OCI-LY1 (cell line): ENCODE measurements around the gene OXCT1.
"Not testable (repeated sequence)": the region's sequence is repeated elsewhere in the genome, so short reads cannot be mapped to it uniquely, and the experiment has no call there.

Experiments
- H2AFZ ChIP-seq: fragments of 200-600 bp; sonication (generic), shearing (Covaris generic); 2 replicates; pipeline ENCODE4 v1.6.0; 2014; ENCODE audit warnings: antibody characterized with exemption, mild to moderate bottlenecking, low read length
- H3F3A ChIP-seq: fragments of 200-600 bp; sonication (generic), shearing (Covaris generic); 2 replicates; pipeline ENCODE4 v1.6.0; 2014; ENCODE audit warnings: mild to moderate bottlenecking, antibody characterized with exemption, low read length, moderate library complexity; ENCODE audit not compliant: insufficient read depth
- H3K27ac ChIP-seq: fragments of 200-600 bp; sonication (generic); 2 replicates; pipeline ENCODE4 v1.5.1; 2014; ENCODE audit warnings: low read length, mixed run types, mild to moderate bottlenecking, low read depth; ENCODE audit not compliant: poor library complexity, severe bottlenecking
- H3K27me3 ChIP-seq: fragments of 200-600 bp; sonication (generic); 2 replicates; pipeline ENCODE4 v1.6.0; 2014; ENCODE audit warnings: antibody characterized with exemption, mild to moderate bottlenecking, low read length, moderate library complexity; ENCODE audit not compliant: insufficient read depth
- H3K36me3 ChIP-seq: fragments of 200-600 bp; sonication (generic); 2 replicates; pipeline ENCODE4 v1.6.1; 2014; ENCODE audit warnings: mild to moderate bottlenecking, antibody characterized with exemption, low read length, moderate library complexity, mixed read lengths; ENCODE audit not compliant: insufficient read depth
- H3K4me1 ChIP-seq: fragments of 200-600 bp; sonication (generic); 2 replicates; pipeline ENCODE4 v1.5.1; 2014; ENCODE audit warnings: mild to moderate bottlenecking, low read length, moderate library complexity; ENCODE audit not compliant: insufficient read depth, severe bottlenecking
- H3K4me2 ChIP-seq: fragments of 200-600 bp; sonication (generic), shearing (Covaris generic); 2 replicates; pipeline ENCODE4 v1.6.1; 2014; ENCODE audit warnings: low read length
- H3K4me3 ChIP-seq: fragments of 200-600 bp; sonication (generic); 2 replicates; pipeline ENCODE4 v1.5.1; 2014; ENCODE audit warnings: low read length, low read depth, mild to moderate bottlenecking, mixed read lengths; ENCODE audit not compliant: poor library complexity, severe bottlenecking
- H3K79me2 ChIP-seq: fragments of 200-600 bp; shearing (Covaris generic); 2 replicates; pipeline ENCODE4 v1.6.1; 2016; ENCODE audit warnings: mixed run types, low read length, mixed read lengths; ENCODE audit not compliant: insufficient read depth
- H3K9ac ChIP-seq: fragments of 200-600 bp; sonication (generic), shearing (Covaris generic); 2 replicates; pipeline ENCODE4 v1.6.1; 2014; ENCODE audit warnings: mild to moderate bottlenecking, low read length, mixed read lengths
- H3K9me2 ChIP-seq: fragments of 200-600 bp; sonication (generic), shearing (Covaris generic); 2 replicates; pipeline ENCODE4 v1.6.1; 2014; ENCODE audit warnings: low read depth, mild to moderate bottlenecking, low read length, mixed read lengths
- H3K9me3 ChIP-seq: fragments of 200-600 bp; shearing (Covaris generic); 2 replicates; pipeline ENCODE4 v1.6.1; 2014; ENCODE audit warnings: low read length, mixed read lengths
- H4K20me1 ChIP-seq: fragments of 200-600 bp; sonication (generic), shearing (Covaris generic); 2 replicates; pipeline ENCODE4 v1.6.0; 2016; ENCODE audit warnings: mild to moderate bottlenecking, low read length; ENCODE audit not compliant: insufficient read depth
- EZH2 ChIP-seq: fragments of 200-600 bp; sonication (generic), shearing (Covaris generic); IDR thresholded peaks from 2 replicates; pipeline ENCODE4 v1.8.0; 2017; ENCODE audit warnings: borderline replicate concordance, mixed run types, mild to moderate bottlenecking, antibody characterized with exemption, low read length, moderate library complexity, mixed read lengths
- TF ChIP-seq, protein P1 (sequence below): fragments of 200-600 bp; sonication (generic), shearing (Covaris generic); IDR thresholded peaks from 2 replicates; pipeline ENCODE4 v1.5.1; 2017; ENCODE audit warnings: mild to moderate bottlenecking, antibody characterized with exemption, low read length, moderate library complexity, mixed read lengths

The OXCT1 gene

DNA sequence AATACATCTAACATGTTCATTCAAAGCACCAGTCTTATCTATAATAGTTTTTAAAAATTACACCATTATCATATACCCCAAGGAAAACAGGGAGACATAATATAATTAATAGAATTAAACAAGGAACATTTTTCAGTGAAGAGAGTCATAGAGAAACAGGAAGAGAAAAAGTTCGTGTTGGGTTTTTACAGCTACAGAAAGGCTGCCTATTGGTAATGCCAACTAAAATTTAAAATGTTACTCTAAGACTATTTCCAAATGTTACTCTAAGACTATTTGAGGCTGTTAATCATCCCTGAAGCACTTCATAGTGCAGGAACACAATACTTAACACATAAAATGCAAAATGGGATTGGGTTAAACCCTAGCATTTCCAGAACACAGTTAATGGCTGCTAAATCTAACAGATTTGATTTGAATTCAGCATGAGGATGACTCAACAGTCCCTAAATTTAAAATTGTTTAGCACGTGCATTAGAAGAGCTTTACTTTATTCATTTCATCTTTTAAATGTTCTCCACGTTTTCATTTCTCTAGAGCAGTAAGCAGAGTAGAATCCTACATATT is 54.5 kb downstream of the OXCT1 start:
- TF ChIP-seq EZH2, result no peak
- H3K27me3 ChIP-seq, result no peaks in the 10 kb centered on the region
- no peak overlapping the region for H3K9ac ChIP-seq
- H3K9me3 ChIP-seq, result no peaks in the 10 kb centered on the region
- H4K20me1 ChIP-seq, result no peaks in the 10 kb centered on the region
- H3F3A ChIP-seq, result no peaks in the 10 kb centered on the region
- no peaks in the 10 kb centered on the region for H3K79me2 ChIP-seq
- no peak overlapping the region for H3K4me2 ChIP-seq
- H2AFZ ChIP-seq, result no peak overlapping the region
- H3K27ac ChIP-seq, result no peak overlapping the region
- no peaks in the 10 kb centered on the region for H3K9me2 ChIP-seq
- no peaks in the 10 kb centered on the region for H3K36me3 ChIP-seq
- no peak overlapping the region for H3K4me3 ChIP-seq
- H3K4me1 ChIP-seq, result no peaks in the 10 kb centered on the region

DNA sequence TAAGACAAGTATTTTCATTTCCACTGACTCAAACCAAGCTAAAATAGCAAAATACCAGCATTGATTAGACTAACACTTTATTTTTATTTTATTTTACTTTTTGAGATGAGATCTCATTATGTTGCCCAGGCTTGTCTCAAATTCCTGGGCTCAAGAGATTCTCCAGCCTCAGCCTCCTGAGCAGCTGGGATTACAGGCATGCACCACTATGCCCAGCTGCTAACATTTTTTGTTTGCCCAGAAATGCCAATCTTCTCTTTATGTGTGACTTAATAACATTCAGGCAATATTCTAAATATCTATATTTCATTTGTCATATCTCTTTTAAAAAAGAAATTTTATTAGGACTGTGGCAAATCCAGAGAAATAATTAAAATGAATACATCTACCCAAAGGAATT is 55.0 kb downstream of the OXCT1 start:
- Histone ChIP-seq H3F3A (no peaks in the 10 kb centered on the region), H3K4me1 (no peaks in the 10 kb centered on the region), H3K4me2 (no peak overlapping the region), H3K79me2 (no peaks in the 10 kb centered on the region), H3K4me3 (no peak overlapping the region), H3K9me2 (no peaks in the 10 kb centered on the region), H3K9ac (no peak overlapping the region), H3K9me3 (no peaks in the 10 kb centered on the region), H3K27ac (no peak overlapping the region), H3K36me3 (no peaks in the 10 kb centered on the region), H2AFZ (no peak overlapping the region), H4K20me1 (no peaks in the 10 kb centered on the region), H3K27me3 (no peaks in the 10 kb centered on the region)
- TF ChIP-seq, protein P1, sequence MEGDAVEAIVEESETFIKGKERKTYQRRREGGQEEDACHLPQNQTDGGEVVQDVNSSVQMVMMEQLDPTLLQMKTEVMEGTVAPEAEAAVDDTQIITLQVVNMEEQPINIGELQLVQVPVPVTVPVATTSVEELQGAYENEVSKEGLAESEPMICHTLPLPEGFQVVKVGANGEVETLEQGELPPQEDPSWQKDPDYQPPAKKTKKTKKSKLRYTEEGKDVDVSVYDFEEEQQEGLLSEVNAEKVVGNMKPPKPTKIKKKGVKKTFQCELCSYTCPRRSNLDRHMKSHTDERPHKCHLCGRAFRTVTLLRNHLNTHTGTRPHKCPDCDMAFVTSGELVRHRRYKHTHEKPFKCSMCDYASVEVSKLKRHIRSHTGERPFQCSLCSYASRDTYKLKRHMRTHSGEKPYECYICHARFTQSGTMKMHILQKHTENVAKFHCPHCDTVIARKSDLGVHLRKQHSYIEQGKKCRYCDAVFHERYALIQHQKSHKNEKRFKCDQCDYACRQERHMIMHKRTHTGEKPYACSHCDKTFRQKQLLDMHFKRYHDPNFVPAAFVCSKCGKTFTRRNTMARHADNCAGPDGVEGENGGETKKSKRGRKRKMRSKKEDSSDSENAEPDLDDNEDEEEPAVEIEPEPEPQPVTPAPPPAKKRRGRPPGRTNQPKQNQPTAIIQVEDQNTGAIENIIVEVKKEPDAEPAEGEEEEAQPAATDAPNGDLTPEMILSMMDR, result no peak
- TF ChIP-seq EZH2, result no peak

DNA sequence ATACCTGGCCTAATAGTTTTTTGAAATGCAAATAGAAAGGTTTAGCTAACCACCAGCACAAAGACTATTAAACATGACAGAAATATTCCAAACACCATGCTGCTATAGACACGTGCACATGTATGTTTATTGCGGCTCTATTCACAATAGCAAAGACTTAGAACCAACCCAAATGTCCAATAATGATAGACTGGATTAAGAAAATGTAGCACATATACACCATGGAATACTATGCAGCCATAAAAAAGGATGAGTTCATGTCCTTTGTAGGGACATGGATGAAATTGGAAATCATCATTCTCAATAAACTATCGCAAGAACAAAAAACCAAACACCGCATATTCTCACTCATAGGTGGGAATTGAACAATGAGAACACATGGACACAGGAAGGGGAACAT is 55.9 kb downstream of the OXCT1 start:
- H3K27ac ChIP-seq, H3K4me1 ChIP-seq, H3K9ac ChIP-seq, H3K4me3 ChIP-seq, H3K79me2 ChIP-seq, H3K4me2 ChIP-seq, H3K36me3 ChIP-seq, H4K20me1 ChIP-seq, H3K27me3 ChIP-seq, H3F3A ChIP-seq, H3K9me2 ChIP-seq, H2AFZ ChIP-seq, H3K9me3 ChIP-seq: not testable (repeated sequence)

DNA sequence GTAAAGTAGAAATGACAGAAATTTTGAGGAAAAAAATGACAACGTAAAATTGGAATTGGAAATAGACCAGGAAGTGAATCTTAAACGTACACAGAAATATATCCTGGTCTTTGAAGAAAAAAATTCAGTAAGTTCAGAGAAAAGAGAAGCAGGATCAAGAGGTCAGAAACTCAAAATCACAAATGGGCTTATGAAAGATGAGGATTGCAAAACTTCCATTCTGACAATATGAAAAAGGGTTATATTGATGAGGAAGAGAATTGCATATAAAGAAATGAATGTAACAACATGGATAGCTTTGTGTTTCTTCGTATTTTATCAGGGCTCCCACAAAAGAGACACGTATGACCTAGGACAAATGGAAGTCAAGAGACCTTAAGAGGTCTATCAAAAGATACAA is 58.1 kb downstream of the OXCT1 start:
- no peaks in the 10 kb centered on the region for H3K9me3 ChIP-seq
- no peaks in the 10 kb centered on the region for H3K79me2 ChIP-seq
- no peaks in the 10 kb centered on the region for H4K20me1 ChIP-seq
- H3K27me3 ChIP-seq, result no peaks in the 10 kb centered on the region
- no peak overlapping the region for H3K4me2 ChIP-seq
- no peak for TF ChIP-seq EZH2
- no peak overlapping the region for H2AFZ ChIP-seq
- H3K4me1 ChIP-seq, result no peaks in the 10 kb centered on the region
- H3K4me3 ChIP-seq, result no peak overlapping the region
- H3K27ac ChIP-seq, result no peak overlapping the region
- no peaks in the 10 kb centered on the region for H3K9me2 ChIP-seq
- no peaks in the 10 kb centered on the region for H3F3A ChIP-seq
- H3K9ac ChIP-seq, result no peak overlapping the region
- H3K36me3 ChIP-seq, result peaks cover 13% of the 10 kb centered on the region

DNA sequence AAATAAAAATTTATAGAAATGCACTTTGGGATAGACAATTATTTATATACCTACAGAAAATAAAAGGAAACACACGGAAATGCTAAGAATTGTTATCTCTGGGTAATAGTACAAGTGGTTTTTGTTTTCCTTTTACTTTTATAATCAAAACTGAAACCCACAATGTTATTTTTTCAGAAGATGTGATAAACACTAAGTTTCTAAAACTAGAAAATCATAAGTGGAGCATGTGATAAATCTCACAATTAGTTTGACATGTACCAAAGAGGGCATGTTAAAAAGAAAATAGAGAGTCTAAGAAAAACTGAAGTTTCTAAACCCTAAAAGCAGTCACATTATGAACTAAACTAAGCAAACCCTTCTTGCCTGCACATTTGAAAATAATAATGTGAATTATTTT is 61.1 kb downstream of the OXCT1 start:
- Histone ChIP-seq H2AFZ (no peak overlapping the region), H3K4me3 (no peak overlapping the region), H3K4me1 (no peaks in the 10 kb centered on the region), H3K9me2 (no peaks in the 10 kb centered on the region), H3K27ac (no peak overlapping the region), H4K20me1 (no peaks in the 10 kb centered on the region), H3K9me3 (no peaks in the 10 kb centered on the region), H3K27me3 (no peaks in the 10 kb centered on the region), H3F3A (no peaks in the 10 kb centered on the region), H3K9ac (no peak overlapping the region), H3K36me3 (peaks cover 42% of the 10 kb centered on the region), H3K79me2 (no peaks in the 10 kb centered on the region), H3K4me2 (no peak overlapping the region)
- TF ChIP-seq, protein P1, result no peak
- no peak for TF ChIP-seq EZH2
